HepG2 (cell line): ENCODE results near the gene TAF12. TPM values are rescaled to one million over a fixed set of nuclear protein-coding genes. Genes with fewer than 3 reads are reported as not detected.

Experiments used
- ARID4A ChIP-seq: sonication (generic); formaldehyde crosslinking; IDR thresholded peaks from 2 replicates; pipeline ENCODE4 v1.5.0; 2020; ENCODE audit warnings: mild to moderate bottlenecking, missing genetic modification reagents, borderline replicate concordance
- TCF12 ChIP-seq, 2 experiments: fragments of 450-650 bp in 1 of 2; sonication (generic) in 1 of 2; formaldehyde crosslinking in 1 of 2; IDR thresholded peaks; 2 replicates each; pipeline versions ENCODE4 v1.6.1 to v1.8.0; 2017 to 2022; ENCODE audit warnings: antibody characterized with exemption in 1 of 2, mild to moderate bottlenecking in 1 of 2, missing genetic modification reagents in 1 of 2, moderate library complexity in 1 of 2
- ZBTB10 ChIP-seq: sonication (generic); formaldehyde crosslinking; IDR thresholded peaks from 2 replicates; pipeline ENCODE4 v1.4.0; 2020; ENCODE audit warnings: missing genetic modification reagents, borderline replicate concordance
- ZBTB7A ChIP-seq: sonication (generic); formaldehyde crosslinking; IDR thresholded peaks from 2 replicates; pipeline ENCODE4 v1.8.0; 2022; ENCODE audit warnings: mild to moderate bottlenecking, missing genetic modification reagents
- ZNF160 ChIP-seq: sonication (generic); formaldehyde crosslinking; IDR thresholded peaks from 2 replicates; pipeline ENCODE4 v1.8.0; 2022; ENCODE audit warnings: mild to moderate bottlenecking, inconsistent platforms, missing genetic modification reagents
- polyA plus RNA-seq, 8 experiments: library from polyadenylated mRNA; depleted of rRNA in 3 of 8; stranded (reverse) in 7 of 8; unstranded in 1 of 8; fragments of >200 nt; fragmentation: Illumina TruSeq in 4 of 8; extraction: Trizol in 4 of 8; gene quantifications; 2 replicates each; pipeline versions ENCODE4 v1.2.1 to v1.2.3, GENCODE V29; 2011 to 2016; ENCODE audit warnings: low read depth in 4 of 8, missing spikeins in 1 of 8, mixed read lengths in 1 of 8; ENCODE audit not compliant: insufficient read depth in 1 of 8
- total RNA-seq, 5 experiments: library from RNA; depleted of rRNA; stranded (reverse); fragments of >200 nt; fragmentation: Illumina TruSeq; extraction: Trizol; gene quantifications; 2 replicates each; pipeline ENCODE4 v1.2.3, GENCODE V29; 2016; ENCODE audit warnings: low read depth in 1 of 5

TAF12 gene
- total and polyA plus RNA-seq, 2 of the 13 experiments (the other 11 are each of a cell fraction or from before 2014, with no cell fraction given) = 16.3 to 17.1 TPM

- no peak for TF ChIP-seq ARID4A (CRISPR knock-in tag)
- TF ChIP-seq ZBTB7A (CRISPR knock-in tag) = 0 out of 2 replicates have a peak, but pooled peaks have one; percentile 47
- TF ChIP-seq ZBTB10 (CRISPR knock-in tag) = no peak
- TF ChIP-seq ZNF160 = no peak
- TF ChIP-seq TCF12 (IDR thresholded peaks at IDR 0.05) = no peak
- TF ChIP-seq TCF12 (CRISPR knock-in tag; IDR thresholded peaks at IDR 0.05) = no peak
These were observed 26.3 kb upstream of the TAF12 start (continued) for GRCh38 chr1:28668956-28669723.
